Aortic smooth muscle cell (primary cell): ENCODE data around the gene KCNAB1. TPM values are rescaled to one million over a fixed set of nuclear protein-coding genes. Genes with fewer than 3 reads are reported as not detected.

Source experiments
- total RNA-seq: library from RNA; depleted of rRNA; stranded (reverse); fragments of >200 nt; gene quantifications from 2 replicates; pipeline ENCODE4 v1.2.3, GENCODE V29; 2014

The KCNAB1 gene
- total RNA-seq = 1.9 and 6.6 TPM in 2 replicates

DNA sequence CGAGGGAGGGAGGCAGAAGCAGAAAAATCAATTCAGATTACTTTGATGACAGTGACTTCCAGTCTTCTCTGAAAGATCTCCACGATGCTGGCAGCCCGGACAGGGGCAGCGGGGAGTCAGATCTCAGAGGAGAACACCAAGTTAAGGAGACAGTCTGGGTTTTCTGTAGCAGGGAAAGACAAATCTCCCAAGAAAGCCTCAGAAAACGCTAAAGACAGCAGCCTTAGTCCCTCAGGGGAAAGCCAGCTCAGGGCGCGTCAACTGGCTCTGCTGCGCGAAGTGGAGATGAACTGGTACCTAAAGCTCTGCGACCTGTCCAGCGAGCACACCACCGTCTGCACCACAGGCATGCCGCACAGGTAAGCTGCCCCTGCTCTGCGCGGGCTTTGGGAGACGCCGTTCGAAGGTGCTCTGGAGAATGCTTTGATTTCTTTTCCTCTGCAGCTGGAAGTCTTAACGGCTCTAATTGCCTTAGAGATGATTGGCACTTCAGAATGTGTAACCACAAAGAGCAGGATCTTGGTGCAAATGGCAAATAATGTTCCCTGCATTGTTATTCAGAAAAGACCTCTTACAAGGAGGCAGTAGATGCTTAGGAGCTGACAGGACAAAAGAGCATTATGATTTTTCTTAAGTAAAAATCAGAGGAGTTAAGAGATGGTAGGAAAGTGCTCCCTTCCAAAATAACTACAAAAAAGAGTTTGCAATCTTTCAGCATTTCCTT lies at the start of gene KCNAB1:
Gene KCNAB1, plus strand, starts transcription at position 51 of the 724 bp plus-strand sequence.

DNA sequence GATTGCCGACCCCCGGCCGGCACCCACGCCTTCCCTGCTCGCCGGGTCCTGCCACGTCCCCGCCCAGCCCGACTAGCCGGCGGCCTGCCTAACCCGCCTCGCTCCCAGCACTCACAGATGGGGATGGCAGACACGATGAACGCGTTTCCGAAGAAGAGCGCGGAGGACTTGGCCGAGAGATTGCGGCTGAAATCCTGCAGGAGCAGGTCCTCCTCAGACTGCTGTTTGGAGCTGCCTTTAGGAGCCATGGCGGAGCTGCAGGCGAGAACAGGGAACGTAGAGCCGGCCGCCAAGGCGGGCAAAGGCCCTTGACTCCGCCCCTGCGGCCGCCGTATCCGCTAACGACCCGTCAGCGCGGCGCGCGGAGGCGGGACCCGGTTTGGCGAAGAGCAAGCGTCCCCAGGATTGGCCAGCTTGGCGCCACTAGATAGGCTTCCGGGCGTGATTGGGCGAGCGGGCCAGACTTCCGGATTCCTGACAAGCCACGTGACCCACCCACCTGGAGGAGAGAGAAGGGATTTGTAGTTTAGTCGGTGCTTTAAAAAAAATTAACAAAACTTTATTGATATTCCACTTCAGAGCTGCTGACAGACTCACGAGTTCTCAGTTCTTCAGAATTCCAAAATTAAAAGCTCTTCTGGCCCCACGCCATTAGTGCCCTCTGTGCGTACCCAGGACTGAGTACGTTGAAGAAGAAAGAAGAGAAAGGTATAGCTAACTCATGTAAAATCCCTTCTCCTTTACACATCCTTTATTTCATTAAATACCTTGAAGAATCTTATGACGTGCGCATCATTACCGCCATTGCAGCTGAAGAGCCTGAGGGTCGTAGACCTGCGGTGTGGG lies 434.7 kb downstream of the KCNAB1 start, which contains the start of gene SSR3:
Gene SSR3, minus strand, starts transcription at position 276 of the 846 bp plus-strand sequence. Its CDS starts 28 bp downstream, at position 248.

Other genes starting within 250 kb of the KCNAB1 start
- 22.2 and 32.1 TPM in 2 replicates for gene GMPS, start 249.9 kb upstream of the KCNAB1 start, total RNA-seq